ENCODE data around the gene MLH1.

- TF ChIP-seq POLR2AphosphoS5 (IDR thresholded peaks at IDR 0.05): no peak
- TF ChIP-seq CTCF (IDR thresholded peaks at IDR 0.05): no peak
- no peak for TF ChIP-seq POLR2A (IDR thresholded peaks at IDR 0.05)
- TF ChIP-seq EP300 (IDR thresholded peaks at IDR 0.05): no peak
These were observed 94.6 kb downstream of the MLH1 start for GRCh38 chr3:37087870-37088269.
